Activated T-helper 17 cell treated with anti-CD3 and anti-CD28 coated beads, Interleukin-2, amount 50 U/mL, for 72 hours (primary cell): Measurements from ENCODE around the gene ALDH1A2. TPM values are rescaled to one million over a fixed set of nuclear protein-coding genes. Genes with fewer than 3 reads are reported as not detected.

Experiments used
- ATAC-seq: fragments of 150-1000 bp; cut with Tn5 transposase; replicated peaks from 2 replicates; pipeline ENCODE4 v1.10.0; 2021; ENCODE audit warnings: mild to moderate bottlenecking, moderate library complexity
- H3K27ac Mint-ChIP-seq: one replicate; pipeline ENCODE4 v1.8.0; 2022; ENCODE audit warnings: mixed read lengths
- H3K27me3 Mint-ChIP-seq: one replicate; pipeline ENCODE4 v1.8.0; 2022; ENCODE audit warnings: mixed read lengths
- H3K36me3 Mint-ChIP-seq: one replicate; pipeline ENCODE4 v1.8.0; 2022; ENCODE audit warnings: low read depth, mild to moderate bottlenecking, mixed read lengths
- H3K4me1 Mint-ChIP-seq: one replicate; pipeline ENCODE4 v1.8.0; 2022; ENCODE audit warnings: mixed read lengths
- H3K4me3 Mint-ChIP-seq: one replicate; pipeline ENCODE4 v1.8.0; 2022; ENCODE audit warnings: mild to moderate bottlenecking, mixed read lengths
- H3K9me3 Mint-ChIP-seq: one replicate; pipeline ENCODE4 v1.8.0; 2022; ENCODE audit warnings: mixed read lengths
- total RNA-seq, 2 donors: library from RNA; stranded (reverse); gene quantifications; one replicate each; pipeline ENCODE4 v1.2.3, GENCODE V29; 2022

The ALDH1A2 gene
- total RNA-seq, 2 donors from 2014 or later: 1.1 TPM; not detected in 1

GRCh38 chr15:57914350-57915055 is 151.0 kb downstream of the ALDH1A2 start:
- H3K4me3 Mint-ChIP-seq: no peak overlapping the region

GRCh38 chr15:57911247-57911646 is 154.3 kb downstream of the ALDH1A2 start:
- no peak for ATAC-seq
- Mint-ChIP-seq H3K4me1 (no peaks in the 10 kb centered on the region), H3K9me3 (no peaks in the 10 kb centered on the region), H3K36me3 (no peaks in the 10 kb centered on the region), H3K27ac (no peak overlapping the region), H3K4me3 (no peak overlapping the region), H3K27me3 (peaks cover 25% of the 10 kb centered on the region)

More at GRCh38 chr15:57914350-57915055, 151.0 kb downstream of the ALDH1A2 start:
- Mint-ChIP-seq H3K9me3 (no peaks in the 10 kb centered on the region), H3K4me1 (no peaks in the 10 kb centered on the region), H3K27me3 (peaks cover 19% of the 10 kb centered on the region), H3K36me3 (no peaks in the 10 kb centered on the region), H3K27ac (no peak overlapping the region)
- ATAC-seq: no peak

GRCh38 chr15:57910672-57911071 is 154.8 kb downstream of the ALDH1A2 start:
- no peaks in the 10 kb centered on the region for H3K36me3 Mint-ChIP-seq
- H3K9me3 Mint-ChIP-seq: no peaks in the 10 kb centered on the region
- H3K4me1 Mint-ChIP-seq: no peaks in the 10 kb centered on the region
- peaks cover 22% of the 10 kb centered on the region for H3K27me3 Mint-ChIP-seq
- ATAC-seq: no peak
- no peak overlapping the region for H3K4me3 Mint-ChIP-seq
- no peak overlapping the region for H3K27ac Mint-ChIP-seq

GRCh38 chr15:57909388-57909787 is 156.1 kb downstream of the ALDH1A2 start:
- no peak overlapping the region for H3K4me3 Mint-ChIP-seq
- H3K27ac Mint-ChIP-seq: no peak overlapping the region
- ATAC-seq: no peak
- H3K9me3 Mint-ChIP-seq: no peaks in the 10 kb centered on the region
- H3K27me3 Mint-ChIP-seq: peaks cover 26% of the 10 kb centered on the region
- H3K4me1 Mint-ChIP-seq: no peaks in the 10 kb centered on the region
- H3K36me3 Mint-ChIP-seq: no peaks in the 10 kb centered on the region

- Mint-ChIP-seq H3K36me3 (no peaks in the 10 kb centered on the region), H3K9me3 (no peaks in the 10 kb centered on the region), H3K4me3 (no peak overlapping the region)
Observed at GRCh38 chr15:57903626-57904025, 161.9 kb downstream of the ALDH1A2 start.

More at GRCh38 chr15:57903626-57904025, 161.9 kb downstream of the ALDH1A2 start:
- H3K4me1 Mint-ChIP-seq: no peaks in the 10 kb centered on the region
- H3K27me3 Mint-ChIP-seq: peaks cover 17% of the 10 kb centered on the region
- ATAC-seq: no peak
- H3K27ac Mint-ChIP-seq: no peak overlapping the region

Other genes with a start within 250 kb of the ALDH1A2 start
- not detected for gene AQP9, start 72.7 kb upstream of the ALDH1A2 start, total RNA-seq